IPS-11a (cell line): ENCODE results near the gene TMEM81.

Experiments
- H3K4me3 ChIP-seq: one replicate; pipeline ENCODE4 v1.5.1; 2013; ENCODE audit warnings: low read depth, low read length, control low read depth

Gene TMEM81

GRCh38 chr1:205084360-205084759 lies at the start of gene TMEM81:
Gene TMEM81, minus strand, starts transcription at chr1:205084460. Its CDS starts 140 bp downstream, at chr1:205084320.
- H3K4me3 ChIP-seq: no peak within 1 kb of the TSS

- H3K4me3 ChIP-seq: no peak overlapping the region
Observed at GRCh38 chr1:205133287-205133686, 49.0 kb upstream of the TMEM81 start.

GRCh38 chr1:205129447-205130029 lies 45.3 kb upstream of the TMEM81 start:
- no peak overlapping the region for H3K4me3 ChIP-seq

GRCh38 chr1:205128050-205128449 lies 43.8 kb upstream of the TMEM81 start:
- H3K4me3 ChIP-seq: no peak overlapping the region

- no peak overlapping the region for H3K4me3 ChIP-seq
Observed at GRCh38 chr1:205127646-205128045, 43.4 kb upstream of the TMEM81 start.

GRCh38 chr1:205124726-205125125 lies 40.5 kb upstream of the TMEM81 start:
- H3K4me3 ChIP-seq: no peak overlapping the region

GRCh38 chr1:205122489-205122882 lies 38.2 kb upstream of the TMEM81 start:
- peak overlapping the region; percentile 76 for H3K4me3 ChIP-seq

GRCh38 chr1:205121660-205122488 lies 37.6 kb upstream of the TMEM81 start, which contains the start of gene RBBP5:
Gene RBBP5, minus strand, starts transcription at chr1:205121978. Its CDS starts 105 bp downstream, at chr1:205121873.
- peak within 1 kb of the TSS; percentile 76 for H3K4me3 ChIP-seq

GRCh38 chr1:205118752-205119151 lies 34.5 kb upstream of the TMEM81 start:
- H3K4me3 ChIP-seq: no peak overlapping the region

- no peak overlapping the region for H3K4me3 ChIP-seq
Observed at GRCh38 chr1:205111354-205111753, 27.1 kb upstream of the TMEM81 start.

- H3K4me3 ChIP-seq: no peak overlapping the region
Observed at GRCh38 chr1:205109711-205110110, 25.5 kb upstream of the TMEM81 start.

GRCh38 chr1:205109269-205109668 lies 25.0 kb upstream of the TMEM81 start:
- no peak overlapping the region for H3K4me3 ChIP-seq

- no peak overlapping the region for H3K4me3 ChIP-seq
Observed at GRCh38 chr1:205108464-205108863, 24.2 kb upstream of the TMEM81 start.

GRCh38 chr1:205107327-205107726 lies 23.1 kb upstream of the TMEM81 start:
- no peak overlapping the region for H3K4me3 ChIP-seq

- no peak overlapping the region for H3K4me3 ChIP-seq
Observed at GRCh38 chr1:205102404-205102803, 18.1 kb upstream of the TMEM81 start.

GRCh38 chr1:205098242-205098641 lies 14.0 kb upstream of the TMEM81 start:
- no peak overlapping the region for H3K4me3 ChIP-seq

GRCh38 chr1:205095422-205095821 lies 11.2 kb upstream of the TMEM81 start:
- no peak overlapping the region for H3K4me3 ChIP-seq

- H3K4me3 ChIP-seq: no peak overlapping the region
Observed at GRCh38 chr1:205091043-205091740, 6.9 kb upstream of the TMEM81 start.

- H3K4me3 ChIP-seq: no peak overlapping the region
Observed at GRCh38 chr1:205088341-205088740, 4.1 kb upstream of the TMEM81 start.

GRCh38 chr1:205082431-205082830 lies 1.8 kb downstream of the TMEM81 start:
- no peak overlapping the region for H3K4me3 ChIP-seq

- H3K4me3 ChIP-seq: no peak overlapping the region
Observed at GRCh38 chr1:205077934-205078311, 6.3 kb downstream of the TMEM81 start.
